GM21528 (cell line): Measurements from ENCODE around the gene OR6C76.
A peak's percentile ranks its signal among the peaks of the same experiment; 100 is the strongest.

ENCODE experiments used
- ATAC-seq: cut with Tn5 transposase; IDR thresholded peaks from one replicate; pipeline ENCODE4 v1.9.1; 2021; ENCODE audit warnings: mild to moderate bottlenecking, moderate library complexity; ENCODE audit not compliant: unreplicated experiment, low FRiP score

OR6C76 gene

GRCh38 chr12:55467836-55468235 lies 41.8 kb downstream of the OR6C76 start:
- peak; percentile 83 for ATAC-seq

DNA sequence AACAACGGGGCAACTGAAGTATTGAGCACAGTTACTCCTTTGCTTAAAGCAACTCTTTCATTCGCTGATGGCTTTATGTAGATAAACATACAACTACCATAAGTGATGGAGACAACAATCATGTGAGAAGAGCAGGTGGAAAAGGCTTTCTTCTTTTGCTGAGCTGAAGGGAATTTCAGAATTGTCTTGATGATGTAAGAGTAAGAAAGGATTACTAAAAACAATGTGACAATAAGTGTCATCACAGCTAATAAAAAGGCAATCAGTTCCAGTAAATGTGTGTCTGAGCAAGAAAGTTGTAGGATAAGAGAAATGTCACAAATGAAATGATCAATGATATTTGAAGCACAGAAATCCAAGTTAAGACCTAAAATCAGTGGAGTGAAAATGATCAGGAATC lies 43.2 kb downstream of the OR6C76 start:
- no peak for ATAC-seq

- no peak for ATAC-seq
Measured at GRCh38 chr12:55470088-55470829, 44.2 kb downstream of the OR6C76 start, which contains the start of gene OR6C70. Gene OR6C70, minus strand, starts transcription at chr12:55470138. Its CDS starts 0 bp downstream, at chr12:55470138.

DNA sequence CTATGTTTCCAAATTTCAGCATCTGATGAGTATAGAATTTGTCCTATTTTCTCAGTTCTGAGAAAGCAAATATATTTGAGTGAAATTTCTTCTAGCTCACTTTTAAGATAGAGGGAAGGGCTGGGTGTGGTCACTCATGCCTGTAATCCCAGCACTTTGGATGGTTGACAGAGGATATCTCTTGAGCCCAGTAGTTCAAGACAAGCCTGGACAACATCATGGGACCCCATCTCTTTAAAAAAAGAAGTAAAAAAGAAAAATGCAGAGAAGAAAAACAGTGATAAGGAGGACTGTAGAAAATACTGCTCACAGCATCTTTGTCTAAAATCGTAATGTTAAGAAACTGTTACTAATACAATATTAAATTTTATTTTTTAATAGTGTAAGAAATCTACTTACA lies 46.2 kb downstream of the OR6C76 start:
- ATAC-seq: no peak
